ENCODE data around the gene STK32A. TPM values are rescaled to one million over a fixed set of nuclear protein-coding genes. Genes with fewer than 3 reads are reported as not detected.

The STK32A gene
- total RNA-seq, 4 donors from 2014 or later: 5.1 to 27.4 (median 7.0) TPM

DNA sequence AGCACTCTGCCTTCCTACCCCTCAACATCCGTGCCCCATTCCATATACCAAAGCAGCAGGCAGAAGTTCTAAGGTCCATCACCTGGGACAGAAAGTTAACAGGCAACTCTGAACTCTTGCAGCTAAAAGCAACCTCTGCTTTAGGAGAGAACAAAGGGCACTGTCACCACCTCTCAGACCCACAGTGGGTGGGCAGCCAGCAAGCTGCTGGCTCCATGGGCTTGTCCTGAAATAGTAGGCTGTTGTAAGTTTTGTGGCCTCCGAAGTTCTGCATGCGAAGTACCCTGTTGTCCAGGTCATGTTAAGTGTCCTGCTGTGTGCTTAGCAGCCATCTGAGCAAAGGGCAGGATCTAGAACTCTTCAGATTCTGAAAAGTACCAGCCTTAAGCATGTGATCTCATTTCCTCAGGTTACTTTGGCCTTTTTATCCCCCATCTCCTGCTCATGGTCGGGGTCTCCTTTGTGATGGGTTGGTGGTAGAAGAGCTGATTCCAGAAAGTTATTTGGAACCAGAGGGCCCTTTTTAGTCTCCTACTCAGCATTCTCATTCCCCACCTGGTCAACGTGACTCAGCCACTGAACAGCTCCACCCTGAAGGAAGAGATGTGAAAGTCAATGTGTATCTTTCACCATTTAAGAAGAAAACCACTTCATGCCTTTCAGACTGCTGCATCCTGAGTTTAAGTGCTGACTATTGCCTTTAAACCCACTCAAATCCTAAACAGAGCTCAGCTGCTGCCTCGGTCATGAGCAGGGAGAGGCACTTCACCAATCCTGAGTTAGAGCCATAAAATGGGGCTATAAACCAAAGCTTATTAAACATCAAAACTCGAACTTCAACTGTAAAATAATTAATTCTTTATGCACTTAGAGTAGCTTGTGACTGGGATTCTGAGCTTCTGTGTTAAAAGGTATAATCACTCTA, 153.6 kb downstream of the STK32A start:
- no peaks in the 10 kb centered on the region for H3K36me3 ChIP-seq
- WGBS: 76% methylated on average over 7 of the region's 7 CpGs
- no peak overlapping the region for H3K27ac ChIP-seq
- no peaks in the 10 kb centered on the region for H3K9me3 ChIP-seq
- DNase-seq (ENCODE audit: low spot score in 2 of 2): no peak
- no peak overlapping the region for H3K4me3 ChIP-seq
- no peak for TF ChIP-seq POLR2AphosphoS5 (IDR thresholded peaks at IDR 0.05)
- TF ChIP-seq POLR2A (IDR thresholded peaks at IDR 0.05): no peak
- TF ChIP-seq, protein P1, sequence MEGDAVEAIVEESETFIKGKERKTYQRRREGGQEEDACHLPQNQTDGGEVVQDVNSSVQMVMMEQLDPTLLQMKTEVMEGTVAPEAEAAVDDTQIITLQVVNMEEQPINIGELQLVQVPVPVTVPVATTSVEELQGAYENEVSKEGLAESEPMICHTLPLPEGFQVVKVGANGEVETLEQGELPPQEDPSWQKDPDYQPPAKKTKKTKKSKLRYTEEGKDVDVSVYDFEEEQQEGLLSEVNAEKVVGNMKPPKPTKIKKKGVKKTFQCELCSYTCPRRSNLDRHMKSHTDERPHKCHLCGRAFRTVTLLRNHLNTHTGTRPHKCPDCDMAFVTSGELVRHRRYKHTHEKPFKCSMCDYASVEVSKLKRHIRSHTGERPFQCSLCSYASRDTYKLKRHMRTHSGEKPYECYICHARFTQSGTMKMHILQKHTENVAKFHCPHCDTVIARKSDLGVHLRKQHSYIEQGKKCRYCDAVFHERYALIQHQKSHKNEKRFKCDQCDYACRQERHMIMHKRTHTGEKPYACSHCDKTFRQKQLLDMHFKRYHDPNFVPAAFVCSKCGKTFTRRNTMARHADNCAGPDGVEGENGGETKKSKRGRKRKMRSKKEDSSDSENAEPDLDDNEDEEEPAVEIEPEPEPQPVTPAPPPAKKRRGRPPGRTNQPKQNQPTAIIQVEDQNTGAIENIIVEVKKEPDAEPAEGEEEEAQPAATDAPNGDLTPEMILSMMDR (IDR thresholded peaks at IDR 0.05): no peak
- TF ChIP-seq EP300 (IDR thresholded peaks at IDR 0.05): no peak
- H3K27me3 ChIP-seq: no peaks in the 10 kb centered on the region
- H3K4me1 ChIP-seq: no peaks in the 10 kb centered on the region

DNA sequence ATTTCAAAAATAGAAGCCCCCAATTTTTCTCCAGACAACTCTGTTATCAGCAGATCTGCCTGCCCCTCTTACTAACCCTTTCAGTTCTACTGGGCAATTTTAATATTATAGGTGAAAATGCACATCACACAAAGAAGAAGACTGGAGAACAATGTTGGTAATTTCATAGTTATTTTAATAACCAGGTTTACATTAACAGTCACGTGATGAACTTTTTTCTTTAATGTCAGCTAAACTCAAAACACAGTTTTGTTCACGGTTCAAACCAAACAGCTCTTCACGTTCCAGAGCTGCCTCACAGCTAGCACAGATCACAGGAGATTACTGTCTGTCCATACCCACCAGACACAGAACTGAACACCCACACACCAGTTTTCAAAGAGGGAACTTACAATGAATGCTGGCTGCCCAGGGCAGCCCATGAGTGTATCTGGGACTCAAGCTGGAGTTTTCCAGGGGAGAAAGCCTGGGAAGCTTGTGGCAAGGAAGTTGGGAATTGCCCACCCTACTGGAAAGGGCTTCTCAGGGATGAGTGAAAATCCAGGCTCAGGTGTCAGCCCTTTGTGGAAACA, 155.9 kb downstream of the STK32A start:
- H3K36me3 ChIP-seq: peaks cover 4% of the 10 kb centered on the region
- 85% methylated on average over 3 of the region's 3 CpGs for WGBS
- TF ChIP-seq EP300 (IDR thresholded peaks at IDR 0.05) (no peak), POLR2AphosphoS5 (IDR thresholded peaks at IDR 0.05) (no peak), POLR2A (IDR thresholded peaks at IDR 0.05) (no peak)
- TF ChIP-seq, protein P1 (IDR thresholded peaks at IDR 0.05): no peak
- no peaks in the 10 kb centered on the region for H3K4me1 ChIP-seq
- H3K27ac ChIP-seq: no peak overlapping the region
- no peaks in the 10 kb centered on the region for H3K27me3 ChIP-seq
- no peak for DNase-seq (ENCODE audit: low spot score in 2 of 2)
- H3K4me3 ChIP-seq: no peak overlapping the region
- H3K9me3 ChIP-seq: no peaks in the 10 kb centered on the region

DNA sequence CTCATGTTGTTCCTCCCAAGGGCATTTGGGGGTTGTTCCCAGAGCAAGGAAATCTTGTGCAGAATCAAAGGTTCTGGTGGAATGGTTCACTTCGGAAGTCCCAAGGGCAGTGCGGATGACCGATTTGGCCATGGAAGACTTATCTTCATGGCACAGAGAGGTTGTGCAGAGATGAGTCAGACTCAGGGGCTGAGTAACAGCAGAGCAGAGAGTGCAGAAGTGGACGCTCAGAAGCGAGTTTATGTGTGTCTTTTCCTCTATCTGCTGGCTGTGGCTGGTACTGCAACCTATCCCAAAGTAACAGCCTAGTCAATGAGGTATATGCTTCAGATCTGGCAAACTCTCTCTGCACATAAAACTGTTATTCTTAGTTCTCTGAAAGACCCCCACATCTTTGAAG, 157.0 kb downstream of the STK32A start:
- no peaks in the 10 kb centered on the region for H3K27me3 ChIP-seq
- TF ChIP-seq, protein P1 (IDR thresholded peaks at IDR 0.05): peak in 1 of 2 donors; percentile 48
- no peak for TF ChIP-seq EP300 (IDR thresholded peaks at IDR 0.05)
- TF ChIP-seq POLR2A (IDR thresholded peaks at IDR 0.05): no peak
- H3K9me3 ChIP-seq: no peaks in the 10 kb centered on the region
- H3K4me1 ChIP-seq: no peaks in the 10 kb centered on the region
- H3K4me3 ChIP-seq: no peak overlapping the region
- WGBS: 60% methylated on average over 5 of the region's 5 CpGs
- H3K36me3 ChIP-seq: peaks cover 7% of the 10 kb centered on the region
- no peak for DNase-seq (ENCODE audit: low spot score in 2 of 2)
- H3K27ac ChIP-seq: no peak overlapping the region

DNA sequence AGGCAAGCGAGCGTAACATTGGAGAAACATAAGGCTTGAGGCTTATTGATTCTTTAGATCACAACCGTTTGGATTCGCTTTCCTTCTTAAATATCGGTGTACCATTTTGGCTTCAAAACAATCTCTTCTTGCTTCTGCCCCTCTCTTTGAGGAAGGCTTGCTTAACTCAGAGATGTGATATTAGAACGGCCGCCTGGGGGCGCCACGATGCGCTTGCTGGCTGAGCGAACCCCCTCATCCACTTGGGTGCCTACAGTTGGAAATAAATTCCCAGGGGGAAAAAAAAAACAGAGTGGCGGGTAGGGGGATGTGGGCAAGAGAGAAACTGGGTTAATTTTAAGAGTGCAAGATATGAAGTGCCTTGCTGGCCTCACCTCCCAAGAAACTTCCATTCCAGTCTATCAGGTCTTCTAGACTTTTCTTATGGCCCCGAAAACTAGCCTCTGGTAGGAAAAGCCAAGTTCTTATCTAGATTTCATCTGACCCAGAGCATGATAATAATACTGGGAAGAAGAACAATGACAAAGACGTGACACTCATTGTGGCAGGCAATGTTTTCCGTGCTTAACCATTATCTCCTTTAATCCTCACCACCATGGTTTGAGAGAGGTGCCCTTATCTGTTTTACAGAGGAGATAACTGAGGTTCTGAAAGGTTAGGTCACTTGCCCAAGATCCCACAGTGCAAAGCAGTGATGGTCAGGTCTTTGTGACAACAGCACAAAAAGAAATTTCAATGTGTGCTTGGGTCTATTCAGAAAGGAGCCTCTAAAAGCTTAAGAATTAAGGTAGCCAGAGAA, 159.2 kb downstream of the STK32A start:
- Histone ChIP-seq H3K27ac (no peak overlapping the region), H3K4me3 (no peak overlapping the region), H3K9me3 (no peaks in the 10 kb centered on the region), H3K36me3 (peaks cover 16% of the 10 kb centered on the region), H3K27me3 (no peaks in the 10 kb centered on the region), H3K4me1 (no peaks in the 10 kb centered on the region)
- 81% methylated on average over 15 of the region's 15 CpGs for WGBS
- TF ChIP-seq POLR2A (IDR thresholded peaks at IDR 0.05): no peak
- TF ChIP-seq POLR2AphosphoS5 (IDR thresholded peaks at IDR 0.05): no peak
- no peak for TF ChIP-seq EP300 (IDR thresholded peaks at IDR 0.05)
- TF ChIP-seq, protein P1 (IDR thresholded peaks at IDR 0.05): no peak
- DNase-seq (ENCODE audit: low spot score in 2 of 2): no peak
